Parathyroid adenoma (tissue), 2 donors: ENCODE data around the gene GPR4.
A peak's percentile ranks its signal among the peaks of the same experiment; 100 is the strongest.

Source experiments
- H2AFZ ChIP-seq: fragments of 300-600 bp; sonication (generic); one replicate; pipeline ENCODE4 v1.7.0; 2017; ENCODE audit warnings: antibody characterized with exemption, mild to moderate bottlenecking
- H3K27ac ChIP-seq: fragments of 300-600 bp; sonication (generic); one replicate; pipeline ENCODE4 v1.7.0; 2017
- H3K27me3 ChIP-seq: fragments of 300-600 bp; sonication (generic); one replicate; pipeline ENCODE4 v1.7.0; 2017; ENCODE audit warnings: low read length; ENCODE audit not compliant: control insufficient read depth, insufficient read depth
- H3K36me3 ChIP-seq: fragments of 300-600 bp; sonication (generic); one replicate; pipeline ENCODE4 v1.7.0; 2017; ENCODE audit warnings: low read length; ENCODE audit not compliant: control insufficient read depth, insufficient read depth
- H3K4me1 ChIP-seq: fragments of 300-600 bp; sonication (generic); one replicate; pipeline ENCODE4 v1.7.0; 2017; ENCODE audit warnings: control low read depth
- H3K4me2 ChIP-seq: fragments of 300-600 bp; sonication (generic); one replicate; pipeline ENCODE4 v1.7.0; 2017; ENCODE audit warnings: low read length
- H3K4me3 ChIP-seq: fragments of 300-600 bp; sonication (generic); one replicate; pipeline ENCODE4 v1.7.0; 2017; ENCODE audit warnings: low read depth, low read length
- H3K79me2 ChIP-seq: fragments of 300-600 bp; sonication (generic); one replicate; pipeline ENCODE4 v1.7.0; 2017; ENCODE audit warnings: control low read depth
- H3K9ac ChIP-seq: fragments of 300-600 bp; sonication (generic); one replicate; pipeline ENCODE4 v1.7.0; 2017; ENCODE audit warnings: mild to moderate bottlenecking
- H3K9me3 ChIP-seq: fragments of 300-600 bp; sonication (generic); one replicate; pipeline ENCODE4 v1.7.0; 2017; ENCODE audit warnings: low read length; ENCODE audit not compliant: control insufficient read depth
- CTCF ChIP-seq: fragments of 300-600 bp; sonication (generic); IDR thresholded peaks from one replicate; pipeline ENCODE4 v1.7.0; 2017; ENCODE audit warnings: antibody characterized with exemption, mild to moderate bottlenecking
- donor health status: primary hyperparathyroidism.

GPR4 gene

GRCh38 chr19:45578861-45579260 lies 23.2 kb downstream of the GPR4 start:
- no peak for TF ChIP-seq CTCF
- H3K27ac ChIP-seq, result peak overlapping the region; percentile 97

GRCh38 chr19:45577111-45577905 lies 24.7 kb downstream of the GPR4 start:
- no peak overlapping the region for H3K9ac ChIP-seq

More at GRCh38 chr19:45578861-45579260, 23.2 kb downstream of the GPR4 start:
- H2AFZ ChIP-seq, result no peak overlapping the region
- no peaks in the 10 kb centered on the region for H3K36me3 ChIP-seq
- no peaks in the 10 kb centered on the region for H3K27me3 ChIP-seq
- H3K79me2 ChIP-seq, result peaks cover 23% of the 10 kb centered on the region
- peaks cover 47% of the 10 kb centered on the region for H3K4me1 ChIP-seq
- H3K4me3 ChIP-seq, result peak overlapping the region; percentile 6
- no peak overlapping the region for H3K9ac ChIP-seq
- peak overlapping the region; percentile 34 for H3K4me2 ChIP-seq
- no peaks in the 10 kb centered on the region for H3K9me3 ChIP-seq

GRCh38 chr19:45576682-45577081 lies 25.3 kb downstream of the GPR4 start:
- H3K79me2 ChIP-seq, result peaks cover 19% of the 10 kb centered on the region
- no peak for TF ChIP-seq CTCF
- peak overlapping the region; percentile 97 for H3K27ac ChIP-seq
- no peak overlapping the region for H2AFZ ChIP-seq
- H3K27me3 ChIP-seq, result no peaks in the 10 kb centered on the region
- peak overlapping the region; percentile 8 for H3K4me3 ChIP-seq
- H3K9ac ChIP-seq, result no peak overlapping the region
- no peaks in the 10 kb centered on the region for H3K36me3 ChIP-seq
- no peaks in the 10 kb centered on the region for H3K9me3 ChIP-seq
- peaks cover 42% of the 10 kb centered on the region for H3K4me1 ChIP-seq
- H3K4me2 ChIP-seq, result peak overlapping the region; percentile 43

More at GRCh38 chr19:45577111-45577905, 24.7 kb downstream of the GPR4 start:
- peaks cover 45% of the 10 kb centered on the region for H3K4me1 ChIP-seq
- no peak for TF ChIP-seq CTCF
- H3K27me3 ChIP-seq, result no peaks in the 10 kb centered on the region
- peaks cover 19% of the 10 kb centered on the region for H3K79me2 ChIP-seq
- peak overlapping the region; percentile 44 for H2AFZ ChIP-seq
- H3K4me2 ChIP-seq, result peak overlapping the region; percentile 43
- H3K4me3 ChIP-seq, result peak overlapping the region; percentile 8
- H3K27ac ChIP-seq, result peak overlapping the region; percentile 97
- no peaks in the 10 kb centered on the region for H3K9me3 ChIP-seq
- H3K36me3 ChIP-seq, result no peaks in the 10 kb centered on the region

GRCh38 chr19:45575216-45575615 lies 26.8 kb downstream of the GPR4 start:
- H3K9ac ChIP-seq, result no peak overlapping the region
- no peak overlapping the region for H2AFZ ChIP-seq
- no peaks in the 10 kb centered on the region for H3K27me3 ChIP-seq
- peaks cover 26% of the 10 kb centered on the region for H3K79me2 ChIP-seq
- peaks cover 34% of the 10 kb centered on the region for H3K4me1 ChIP-seq
- no peaks in the 10 kb centered on the region for H3K36me3 ChIP-seq
- H3K9me3 ChIP-seq, result no peaks in the 10 kb centered on the region
- peak overlapping the region; percentile 97 for H3K27ac ChIP-seq
- H3K4me2 ChIP-seq, result peak overlapping the region; percentile 5
- TF ChIP-seq CTCF, result no peak
- no peak overlapping the region for H3K4me3 ChIP-seq

DNA sequence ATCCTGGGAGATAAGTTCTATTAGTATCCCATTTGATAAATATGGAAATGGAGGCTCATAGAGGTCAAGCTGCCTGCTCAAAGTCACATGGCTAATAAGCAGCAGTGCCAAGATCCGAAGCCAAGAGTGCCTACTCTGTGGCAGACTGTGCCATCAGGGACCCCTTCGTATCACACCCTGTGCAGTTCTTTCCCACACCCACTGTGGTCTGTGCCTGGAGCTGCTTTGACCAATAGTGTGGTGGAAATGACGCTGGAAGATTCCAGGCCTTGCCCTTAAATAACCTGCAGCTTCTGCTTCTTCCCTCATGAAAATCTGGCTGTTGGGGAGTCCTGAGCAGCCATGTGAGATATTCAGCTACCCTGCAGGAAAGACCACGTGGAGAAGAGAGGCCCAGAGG lies 27.5 kb downstream of the GPR4 start:
- Histone ChIP-seq H3K4me3 (no peak overlapping the region), H2AFZ (no peak overlapping the region), H3K79me2 (peaks cover 31% of the 10 kb centered on the region), H3K4me1 (peaks cover 34% of the 10 kb centered on the region), H3K27me3 (no peaks in the 10 kb centered on the region), H3K9me3 (no peaks in the 10 kb centered on the region), H3K27ac (peak overlapping the region; percentile 97), H3K9ac (no peak overlapping the region), H3K4me2 (no peak overlapping the region), H3K36me3 (no peaks in the 10 kb centered on the region)
- TF ChIP-seq CTCF, result no peak
